HG02973 (cell line): ENCODE data around the gene BTF3L4.
"Not testable (repeated sequence)": the region's sequence is repeated elsewhere in the genome, so short reads cannot be mapped to it uniquely, and the experiment has no call there.

Source experiments
- ATAC-seq: cut with Tn5 transposase; IDR thresholded peaks from one replicate; pipeline ENCODE4 v1.9.1; 2021; ENCODE audit warnings: moderate library complexity; ENCODE audit not compliant: unreplicated experiment

Gene BTF3L4

GRCh38 chr1:52056163-52056936, at the start of gene BTF3L4:
BTF3L4 (plus strand) TSS chr1:52056295; CDS start chr1:52059848, 3,553 bp downstream.
- ATAC-seq = peak; percentile 83

- ATAC-seq = no peak
These were observed 48.7 kb upstream of the BTF3L4 start for GRCh38 chr1:52007215-52008002.

- no peak for ATAC-seq
These were observed 47.9 kb upstream of the BTF3L4 start for GRCh38 chr1:52008071-52008809.

GRCh38 chr1:52022133-52022532, 34.0 kb upstream of the BTF3L4 start:
- ATAC-seq = no peak

GRCh38 chr1:52026278-52026677, 29.8 kb upstream of the BTF3L4 start:
- no peak for ATAC-seq

GRCh38 chr1:52028328-52028727, 27.8 kb upstream of the BTF3L4 start:
- ATAC-seq = no peak

- ATAC-seq = not testable (repeated sequence)
These were observed 27.3 kb upstream of the BTF3L4 start for GRCh38 chr1:52028839-52029238.

- peak; percentile 40 for ATAC-seq
These were observed 23.8 kb upstream of the BTF3L4 start for GRCh38 chr1:52032124-52032784.

- no peak for ATAC-seq
These were observed 23.3 kb upstream of the BTF3L4 start for GRCh38 chr1:52032785-52033131.

GRCh38 chr1:52033190-52034049, 22.7 kb upstream of the BTF3L4 start, which contains the start of gene KTI12:
KTI12 (minus strand) TSS chr1:52033810; CDS start chr1:52033761, 49 bp downstream.
- ATAC-seq = peak; percentile 79

GRCh38 chr1:52034050-52034384, 22.1 kb upstream of the BTF3L4 start:
- ATAC-seq = no peak

GRCh38 chr1:52037402-52037814, 18.7 kb upstream of the BTF3L4 start:
- no peak for ATAC-seq

GRCh38 chr1:52037909-52038308, 18.2 kb upstream of the BTF3L4 start:
- ATAC-seq = no peak

GRCh38 chr1:52041551-52042185, 14.4 kb upstream of the BTF3L4 start:
- no peak for ATAC-seq

- ATAC-seq = no peak
These were observed 10.9 kb upstream of the BTF3L4 start for GRCh38 chr1:52045236-52045635.

GRCh38 chr1:52045666-52046195, 10.4 kb upstream of the BTF3L4 start:
- not testable (repeated sequence) for ATAC-seq

- not testable (repeated sequence) for ATAC-seq
These were observed 6.8 kb upstream of the BTF3L4 start for GRCh38 chr1:52049337-52049736.

- no peak for ATAC-seq
These were observed 2.2 kb upstream of the BTF3L4 start for GRCh38 chr1:52053862-52054261.

- no peak for ATAC-seq
These were observed 1.5 kb upstream of the BTF3L4 start for GRCh38 chr1:52054496-52055065.
